Amygdala (tissue), 56 donors: ENCODE results near the gene ZSWIM3.
A peak's percentile ranks its signal among the peaks of the same experiment; 100 is the strongest.

ENCODE experiments used
- DNase-seq, 56 donors: peaks; one replicate each; lab custom pipeline; 2025; lab: John Stamatoyannopoulos, UW

ZSWIM3 gene

GRCh38 chr20:45857114-45857881 lies at the start of gene ZSWIM3, which contains the start of gene ACOT8:
ZSWIM3 (plus strand) TSS chr20:45857614; CDS start chr20:45857826, 212 bp downstream.
ACOT8 (minus strand) TSS chr20:45857392; CDS start chr20:45857315, 77 bp downstream.
- DNase-seq: peak; percentile 53 to 99 (median 92)

- DNase-seq: no peak
Observed at GRCh38 chr20:45810191-45810970, 47.0 kb upstream of the ZSWIM3 start.

GRCh38 chr20:45812157-45813005 lies 45.0 kb upstream of the ZSWIM3 start, which contains the start of gene UBE2C:
UBE2C (plus strand) TSS chr20:45812644; CDS start chr20:45812696, 52 bp downstream.
- peak; percentile 81 to 100 (median 96) for DNase-seq

GRCh38 chr20:45813006-45813340 lies 44.4 kb upstream of the ZSWIM3 start:
- DNase-seq: no peak

- no peak for DNase-seq
Observed at GRCh38 chr20:45813489-45813888, 43.9 kb upstream of the ZSWIM3 start.

GRCh38 chr20:45814314-45814713 lies 43.1 kb upstream of the ZSWIM3 start:
- DNase-seq: no peak

GRCh38 chr20:45816951-45817350 lies 40.5 kb upstream of the ZSWIM3 start:
- DNase-seq: no peak

GRCh38 chr20:45817376-45818194 lies 39.8 kb upstream of the ZSWIM3 start:
- no peak for DNase-seq

GRCh38 chr20:45818239-45818638 lies 39.2 kb upstream of the ZSWIM3 start:
- no peak for DNase-seq

GRCh38 chr20:45819466-45819865 lies 37.9 kb upstream of the ZSWIM3 start:
- DNase-seq: no peak

GRCh38 chr20:45821947-45822346 lies 35.5 kb upstream of the ZSWIM3 start:
- DNase-seq: no peak

- DNase-seq: peak in 3 of 56 donors; percentile 6 to 17 (median 8)
Observed at GRCh38 chr20:45822857-45823256, 34.6 kb upstream of the ZSWIM3 start.

GRCh38 chr20:45823949-45824835 lies 33.2 kb upstream of the ZSWIM3 start:
- DNase-seq: peak in 4 of 56 donors; percentile 15 to 29 (median 18)

GRCh38 chr20:45826381-45827019 lies 30.9 kb upstream of the ZSWIM3 start:
- DNase-seq: peak in 5 of 56 donors; percentile 3 to 69 (median 17)

GRCh38 chr20:45827030-45827652 lies 30.3 kb upstream of the ZSWIM3 start, which contains the start of gene TNNC2:
TNNC2 (minus strand) TSS chr20:45827312; CDS start chr20:45827248, 64 bp downstream.
- no peak for DNase-seq

- DNase-seq: no peak
Observed at GRCh38 chr20:45827712-45828111, 29.7 kb upstream of the ZSWIM3 start.

- no peak for DNase-seq
Observed at GRCh38 chr20:45828589-45828988, 28.8 kb upstream of the ZSWIM3 start.
